Epithelial cell of esophagus (primary cell): Measurements from ENCODE around the gene MON1B.

Experiments used
- DNase-seq: peaks from one replicate; pipeline ENCODE4 v3.0.0; 2010; ENCODE audit warnings: low read depth
- H3K4me3 ChIP-seq: 2 replicates; pipeline ENCODE4 v1.5.1; 2011; ENCODE audit warnings: mild to moderate bottlenecking, low read length, control low read depth
- TF ChIP-seq, protein P1 (sequence below): IDR thresholded peaks from 2 replicates; pipeline ENCODE4 v1.5.1; 2011; ENCODE audit warnings: low read depth, mild to moderate bottlenecking, low read length, control low read depth, inconsistent platforms; ENCODE audit not compliant: insufficient read depth; ENCODE audit errors: missing control alignments

The MON1B gene

DNA sequence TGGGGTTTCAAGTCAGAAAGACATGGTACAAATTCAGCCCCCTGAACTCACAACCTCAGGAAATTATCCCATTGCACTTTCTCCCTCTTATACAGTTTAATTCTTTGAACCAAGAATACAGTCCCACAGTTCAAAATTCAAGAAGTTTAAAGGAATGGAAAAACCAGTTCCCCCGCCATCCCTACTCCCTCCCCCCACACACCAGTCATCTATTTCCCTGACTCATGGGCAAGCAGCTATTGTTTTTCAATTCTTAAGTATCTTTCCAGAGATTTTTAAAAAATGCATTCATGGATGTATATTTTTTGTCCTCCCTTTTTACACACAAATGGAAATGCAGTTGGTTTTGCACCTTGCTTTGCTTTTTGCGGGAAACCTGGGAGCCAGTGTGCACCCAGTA is 15.5 kb downstream of the MON1B start:
- TF ChIP-seq, protein P1, sequence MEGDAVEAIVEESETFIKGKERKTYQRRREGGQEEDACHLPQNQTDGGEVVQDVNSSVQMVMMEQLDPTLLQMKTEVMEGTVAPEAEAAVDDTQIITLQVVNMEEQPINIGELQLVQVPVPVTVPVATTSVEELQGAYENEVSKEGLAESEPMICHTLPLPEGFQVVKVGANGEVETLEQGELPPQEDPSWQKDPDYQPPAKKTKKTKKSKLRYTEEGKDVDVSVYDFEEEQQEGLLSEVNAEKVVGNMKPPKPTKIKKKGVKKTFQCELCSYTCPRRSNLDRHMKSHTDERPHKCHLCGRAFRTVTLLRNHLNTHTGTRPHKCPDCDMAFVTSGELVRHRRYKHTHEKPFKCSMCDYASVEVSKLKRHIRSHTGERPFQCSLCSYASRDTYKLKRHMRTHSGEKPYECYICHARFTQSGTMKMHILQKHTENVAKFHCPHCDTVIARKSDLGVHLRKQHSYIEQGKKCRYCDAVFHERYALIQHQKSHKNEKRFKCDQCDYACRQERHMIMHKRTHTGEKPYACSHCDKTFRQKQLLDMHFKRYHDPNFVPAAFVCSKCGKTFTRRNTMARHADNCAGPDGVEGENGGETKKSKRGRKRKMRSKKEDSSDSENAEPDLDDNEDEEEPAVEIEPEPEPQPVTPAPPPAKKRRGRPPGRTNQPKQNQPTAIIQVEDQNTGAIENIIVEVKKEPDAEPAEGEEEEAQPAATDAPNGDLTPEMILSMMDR, result no peak
- DNase-seq, result peak; percentile 53
- H3K4me3 ChIP-seq, result no peak overlapping the region

DNA sequence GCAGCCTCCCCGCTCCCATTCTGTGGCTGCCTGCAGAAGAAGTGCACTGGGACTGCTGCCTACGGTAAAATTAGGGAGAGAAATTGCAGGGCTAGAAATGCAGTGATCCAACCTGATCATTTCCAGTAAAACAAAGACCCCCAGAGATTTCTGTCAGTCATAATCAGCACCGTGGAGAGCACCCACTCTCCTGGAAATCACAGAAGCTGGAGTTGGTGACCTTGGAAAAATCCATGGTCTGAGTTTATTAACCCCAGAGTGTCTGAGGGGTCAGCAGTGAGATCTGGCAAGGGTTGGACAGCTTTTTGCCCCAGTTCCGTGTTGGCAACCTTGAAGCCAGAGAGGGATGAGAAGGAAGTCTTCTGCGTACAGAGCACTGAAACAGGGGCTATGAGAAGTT is 16.0 kb downstream of the MON1B start:
- H3K4me3 ChIP-seq, result no peak overlapping the region
- TF ChIP-seq, protein P1, result no peak
- DNase-seq, result no peak

DNA sequence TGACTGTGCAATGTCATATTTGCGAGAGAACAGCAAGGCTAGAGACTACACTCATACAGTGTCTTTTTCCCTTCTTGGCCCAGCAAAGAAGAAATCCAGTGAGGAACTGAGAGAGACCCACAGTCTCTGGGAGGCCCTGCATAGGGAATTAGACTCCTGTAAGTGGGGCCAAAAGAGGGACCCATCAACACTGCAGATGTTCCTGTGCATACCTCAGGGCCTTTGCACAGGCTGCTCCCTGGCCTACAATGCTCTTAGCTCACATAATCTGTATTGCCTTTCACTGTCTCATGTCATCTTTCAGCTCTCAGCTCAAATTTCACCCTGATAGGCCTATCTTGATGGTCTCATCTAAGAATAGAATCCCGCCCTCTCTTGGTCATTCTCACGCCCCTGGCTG is 17.4 kb downstream of the MON1B start:
- TF ChIP-seq, protein P1, result no peak
- no peak overlapping the region for H3K4me3 ChIP-seq
- DNase-seq, result no peak

DNA sequence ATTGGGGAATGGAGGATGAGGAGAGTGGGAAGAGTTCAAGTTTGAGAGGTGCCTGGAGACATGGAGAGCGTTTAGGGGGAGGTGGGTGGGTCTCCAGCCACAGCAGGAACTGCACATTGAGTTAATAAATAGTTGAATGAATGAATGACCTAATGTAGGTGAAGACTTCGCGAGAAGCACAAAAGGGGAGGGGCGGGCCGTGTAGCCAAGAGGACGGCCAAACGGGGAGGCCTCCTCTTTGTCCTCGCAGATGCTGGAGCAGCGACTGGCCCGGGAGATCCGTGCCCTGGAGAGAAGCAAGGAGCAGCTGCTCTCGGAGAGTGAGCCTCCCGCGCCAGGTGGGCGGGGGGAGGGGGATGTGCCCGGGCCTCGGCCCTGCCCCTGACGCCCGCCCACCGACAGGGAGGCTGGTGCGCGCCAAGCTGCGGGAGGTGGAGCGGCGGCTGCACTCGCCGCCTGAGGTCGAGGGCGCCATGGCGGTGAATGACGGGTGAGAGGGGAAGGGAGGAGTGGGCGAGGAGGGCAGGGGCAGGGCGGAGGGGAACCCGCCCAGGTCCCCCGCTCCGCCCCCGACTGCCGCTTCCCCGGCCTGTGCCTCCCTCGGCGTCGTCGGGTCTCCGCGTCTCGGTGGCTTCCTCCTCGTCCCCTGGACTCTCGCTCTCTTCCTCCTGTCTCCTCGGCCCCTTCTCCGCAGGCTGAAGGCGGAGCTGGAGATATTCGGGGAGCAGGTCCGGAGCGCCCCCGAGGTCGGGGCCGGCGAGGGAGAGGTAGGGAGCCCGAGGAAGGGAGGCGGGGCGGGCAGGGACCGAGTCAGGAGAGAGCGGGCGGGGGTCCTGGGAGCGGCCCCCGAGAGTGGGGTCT is 21.1 kb downstream of the MON1B start:
- DNase-seq, result peak; percentile 56
- H3K4me3 ChIP-seq, result peak overlapping the region; percentile 61
- TF ChIP-seq, protein P1, result no peak

DNA sequence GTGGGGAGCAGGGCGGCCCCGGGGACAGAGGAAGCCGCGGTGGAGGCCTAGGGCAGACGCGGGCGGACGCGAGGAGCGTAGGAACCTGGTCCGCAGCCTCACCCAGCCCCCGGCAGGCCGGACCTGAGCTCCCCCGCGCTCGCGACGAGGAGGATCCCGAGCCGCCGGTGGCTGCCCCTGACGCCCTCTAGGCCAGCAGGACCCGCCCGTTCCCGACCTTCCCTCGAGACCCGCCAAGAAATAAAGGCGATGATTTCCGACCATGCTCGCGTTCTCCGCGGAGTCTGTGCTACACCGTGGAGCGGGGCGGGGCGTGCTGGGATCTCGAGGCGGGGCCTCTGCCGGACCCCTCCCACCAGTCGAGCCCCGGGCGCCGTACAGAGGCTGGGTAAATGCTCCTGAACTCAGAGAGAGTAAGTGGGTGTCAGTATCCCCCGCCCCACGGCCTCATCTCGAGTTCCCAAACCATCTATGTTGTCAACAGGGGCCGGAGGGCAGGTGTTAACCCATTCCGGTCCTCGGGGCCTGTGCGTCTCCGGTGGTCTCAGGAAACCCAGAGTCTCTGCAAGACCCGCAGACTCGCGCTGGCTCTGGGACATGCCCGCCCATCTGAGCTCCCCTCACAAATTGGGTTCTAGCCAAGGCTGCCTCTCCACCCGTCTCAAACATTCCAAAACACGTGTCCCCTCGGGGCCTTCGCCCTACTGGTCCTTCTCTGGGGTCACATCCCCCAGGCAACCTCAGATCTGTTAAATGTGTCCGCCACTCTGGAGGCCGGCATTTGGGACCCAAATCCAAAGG is 22.0 kb downstream of the MON1B start:
- peak overlapping the region; percentile 61 for H3K4me3 ChIP-seq
- TF ChIP-seq, protein P1, result no peak
- DNase-seq, result peak; percentile 68

DNA sequence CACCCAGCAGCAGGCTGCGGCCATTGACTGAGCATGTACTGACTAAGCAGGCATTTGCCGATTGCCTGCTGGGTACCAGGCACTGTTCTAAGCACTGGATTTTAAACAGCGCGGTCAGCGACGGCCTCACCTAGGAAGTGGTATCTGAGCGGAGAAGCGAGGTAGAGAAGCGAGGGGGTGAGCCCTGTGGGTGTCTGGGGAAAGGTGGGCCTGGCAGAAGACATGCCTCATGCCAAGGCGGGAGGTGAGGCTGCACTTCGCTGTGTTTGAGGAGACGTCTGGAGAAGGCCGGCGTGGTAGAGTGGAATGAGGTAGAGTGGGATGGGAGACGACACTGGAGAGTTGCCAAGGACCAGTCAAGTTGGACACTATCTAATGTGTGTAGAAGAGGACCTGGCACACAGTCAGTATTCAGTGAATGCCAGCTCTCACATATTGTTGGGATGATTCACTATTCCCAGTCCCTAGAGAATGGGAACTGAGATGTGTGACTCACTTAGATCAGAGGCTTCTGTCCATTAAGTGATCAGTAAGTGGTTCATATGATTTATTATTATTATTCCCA is 22.6 kb downstream of the MON1B start:
- H3K4me3 ChIP-seq, result no peak overlapping the region
- peak; percentile 95 for DNase-seq
- TF ChIP-seq, protein P1, result no peak
